ENCODE data around the gene C17orf50.

DNA sequence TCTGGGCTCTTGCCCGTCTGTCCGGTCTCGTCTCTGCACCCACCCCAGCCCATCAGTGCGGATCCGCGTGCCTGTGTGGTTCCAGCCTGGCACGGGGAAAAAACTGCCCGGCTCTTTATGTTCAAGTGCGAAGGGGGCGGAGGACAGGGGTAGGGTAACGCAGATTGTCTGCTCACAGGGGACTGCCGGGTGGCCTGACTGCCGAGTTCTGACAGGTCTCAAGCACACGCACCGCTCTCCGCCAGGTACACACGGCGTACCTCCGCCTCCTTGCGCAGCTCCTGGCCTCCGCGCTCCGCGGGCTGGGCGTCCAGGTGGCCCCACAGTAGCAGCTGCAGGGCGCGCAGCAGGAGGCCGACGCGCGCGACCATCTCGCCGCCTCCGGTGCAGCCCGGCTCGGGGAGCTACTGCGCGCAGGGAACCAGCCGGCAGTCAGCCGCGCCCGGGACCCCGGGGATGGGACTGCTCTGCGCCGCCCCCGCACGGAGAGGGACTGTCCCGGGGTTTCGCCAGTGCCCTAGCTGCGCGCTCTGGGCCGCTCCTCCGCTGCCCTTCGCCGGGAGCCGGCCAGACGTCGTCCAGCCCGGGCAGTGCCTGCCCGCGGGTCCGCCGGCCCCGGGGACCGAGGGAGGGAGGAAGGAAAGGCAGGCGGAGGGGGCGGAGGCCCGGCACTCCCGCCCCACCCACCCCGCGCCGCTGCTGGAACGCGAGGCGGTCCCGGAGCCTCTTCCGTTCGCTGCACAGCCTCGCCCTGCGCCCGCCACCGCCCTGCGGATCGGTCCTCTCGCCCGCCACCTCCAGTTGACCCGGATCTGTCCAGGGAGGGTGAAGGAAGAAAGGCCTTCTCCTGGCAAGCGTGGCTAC lies 34.6 kb downstream of the C17orf50 start, which contains the start of gene MMP28:
- TF ChIP-seq SUZ12 (IDR thresholded peaks at IDR 0.05; ENCODE audit: extremely low read depth, insufficient read depth, insufficient read length) = no peak
- no peak for TF ChIP-seq YY1 (IDR thresholded peaks at IDR 0.05; ENCODE audit: insufficient read depth, insufficient read length)
